H1 (cell line): ENCODE data around the gene HDAC9. TPM values are rescaled to one million over a fixed set of nuclear protein-coding genes. Genes with fewer than 3 reads are reported as not detected.

Experiments used
- CTCF ChIA-PET: fragments of 300-600 bp; sonication (Branson Sonifier 250); formaldehyde crosslinking; loops from one replicate; lab custom pipeline; 2021; ENCODE audit not compliant: partially characterized antibody; lab: Charles Lee
- POLR2A ChIA-PET: fragments of 300-600 bp; sonication (Branson Sonifier 250); formaldehyde crosslinking; loops from one replicate; lab custom pipeline; 2021; ENCODE audit warnings: inconsistent platforms; ENCODE audit not compliant: partially characterized antibody; lab: Charles Lee
- DNase-seq, 2 experiments: peaks; one replicate each; pipeline versions ENCODE4 v3.0.0 to v3.0.0-alpha.2; 2010 to 2022; ENCODE audit warnings: low spot score in 2 of 2, low read depth in 1 of 2, mixed read lengths in 1 of 2
- FAIRE-seq: peaks from 2 replicates; lab custom pipeline; 2011; peaks lifted over from hg19 to GRCh38; lab: Jason Lieb, UNC
- H2AFZ ChIP-seq: 2 replicates; pipeline ENCODE4 v1.8.1; 2012; ENCODE audit warnings: low read length, inconsistent platforms
- H2AK5ac ChIP-seq: 2 replicates; pipeline ENCODE4 v1.6.1; 2013; ENCODE audit warnings: low read depth, low read length
- H2BK120ac ChIP-seq: replicated peaks from 2 replicates; pipeline ENCODE3; 2013; ENCODE audit warnings: low read depth, low read length, inconsistent platforms
- H2BK12ac ChIP-seq: 2 replicates; pipeline ENCODE4 v1.6.1; 2013; ENCODE audit warnings: low read depth, low read length
- H2BK15ac ChIP-seq: 2 replicates; pipeline ENCODE4 v1.6.1; 2013; ENCODE audit warnings: low read length
- H2BK20ac ChIP-seq: 2 replicates; pipeline ENCODE4 v1.6.1; 2013; ENCODE audit warnings: low read length
- H2BK5ac ChIP-seq: 2 replicates; pipeline ENCODE4 v1.6.1; 2013; ENCODE audit warnings: low read depth, low read length
- H3K14ac ChIP-seq: 2 replicates; pipeline ENCODE4 v1.6.1; 2013; ENCODE audit warnings: inconsistent platforms; ENCODE audit not compliant: insufficient read length
- H3K18ac ChIP-seq: 2 replicates; pipeline ENCODE4 v1.6.1; 2013; ENCODE audit warnings: low read length; ENCODE audit errors: extremely low read depth
- H3K23ac ChIP-seq: 2 replicates; pipeline ENCODE4 v1.6.1; 2013; ENCODE audit warnings: inconsistent platforms; ENCODE audit not compliant: insufficient read length
- H3K23me2 ChIP-seq: 2 replicates; pipeline ENCODE4 v1.6.1; 2013; ENCODE audit warnings: low read depth, low read length
- H3K27ac ChIP-seq: 2 replicates; pipeline ENCODE4 v1.6.1; 2011; ENCODE audit warnings: low read depth, low read length, inconsistent platforms
- H3K27me3 ChIP-seq, 4 experiments: replicated peaks in 1 of 4; 1 replicate in 1 of 4; 2 replicates in 3 of 4; pipeline versions ENCODE4 v1.6.1 to v1.8.1; 2011 to 2013; ENCODE audit warnings: low read length in 3 of 4, mild to moderate bottlenecking in 3 of 4, inconsistent platforms in 2 of 4, mixed read lengths in 2 of 4, moderate library complexity in 1 of 4; ENCODE audit not compliant: control insufficient read depth in 3 of 4, insufficient read depth in 3 of 4; ENCODE audit errors: extremely low read depth in 1 of 4
- H3K36me3 ChIP-seq, 4 experiments: 2 replicates each; pipeline versions ENCODE4 v1.6.1 to v1.8.1; 2011 to 2013; ENCODE audit warnings: mild to moderate bottlenecking in 4 of 4, low read length in 3 of 4, moderate library complexity in 2 of 4, control low read depth in 1 of 4, inconsistent platforms in 1 of 4; ENCODE audit not compliant: insufficient read depth in 4 of 4, control insufficient read depth in 2 of 4
- H3K4ac ChIP-seq: replicated peaks from 2 replicates; pipeline ENCODE3; 2013; ENCODE audit warnings: low read length, low read depth, mixed read lengths, inconsistent platforms; ENCODE audit not compliant: insufficient read length
- H3K4me1 ChIP-seq, 4 experiments: replicated peaks in 1 of 4; 1 replicate in 1 of 4; 2 replicates in 3 of 4; pipeline versions ENCODE4 v1.6.1 to v1.8.1; 2011 to 2013; ENCODE audit warnings: low read length in 3 of 4, inconsistent platforms in 2 of 4, mixed read lengths in 1 of 4; ENCODE audit not compliant: insufficient read depth in 4 of 4, control insufficient read depth in 3 of 4
- H3K4me2 ChIP-seq, 2 experiments: 2 replicates each; pipeline versions ENCODE4 v1.6.1 to v1.8.1; 2011 to 2013; ENCODE audit warnings: low read depth in 2 of 2, low read length in 2 of 2, control low read depth in 1 of 2, inconsistent platforms in 1 of 2, mild to moderate bottlenecking in 1 of 2; ENCODE audit not compliant: insufficient read depth in 1 of 2
- H3K4me3 ChIP-seq, 4 experiments: fragments of 200-600, 300-600 bp in 1 of 4; sonication (generic), shearing (Covaris generic), sonication (Bioruptor Twin) in 1 of 4; 2 replicates each; pipeline versions ENCODE4 v1.5.1 to v1.8.1; 2011 to 2016; ENCODE audit warnings: low read length in 4 of 4, low read depth in 3 of 4, control low read depth in 2 of 4, inconsistent platforms in 2 of 4, mild to moderate bottlenecking in 2 of 4, mixed read lengths in 1 of 4, moderate library complexity in 1 of 4; ENCODE audit not compliant: insufficient read depth in 2 of 4; ENCODE audit errors: extremely low read depth in 1 of 4
- H3K56ac ChIP-seq: replicated peaks from 2 replicates; pipeline ENCODE3; 2013; ENCODE audit warnings: low read depth, mild to moderate bottlenecking, mixed read lengths, low read length, inconsistent platforms; ENCODE audit not compliant: insufficient read length
- H3K79me1 ChIP-seq: 2 replicates; pipeline ENCODE4 v1.6.1; 2013; ENCODE audit warnings: low read depth, low read length, control low read depth
- H3K79me2 ChIP-seq, 2 experiments: 2 replicates each; pipeline versions ENCODE4 v1.6.1 to v1.8.1; 2012 to 2013; ENCODE audit warnings: low read length in 2 of 2, mild to moderate bottlenecking in 2 of 2, inconsistent platforms in 1 of 2; ENCODE audit not compliant: insufficient read depth in 2 of 2, control insufficient read depth in 1 of 2
- H3K9ac ChIP-seq, 4 experiments: replicated peaks in 1 of 4; 1 replicate in 1 of 4; 2 replicates in 3 of 4; pipeline versions ENCODE4 v1.6.1 to v1.8.1; 2011 to 2013; ENCODE audit warnings: low read depth in 3 of 4, low read length in 3 of 4, control low read depth in 2 of 4, mild to moderate bottlenecking in 2 of 4, moderate library complexity in 2 of 4, inconsistent platforms in 1 of 4; ENCODE audit errors: extremely low read depth in 1 of 4
- H3K9me3 ChIP-seq, 2 experiments: 2 replicates each; pipeline versions ENCODE4 v1.6.1 to v1.8.1; 2012 to 2013; ENCODE audit warnings: mild to moderate bottlenecking in 2 of 2, moderate library complexity in 2 of 2, control low read depth in 1 of 2, inconsistent platforms in 1 of 2, low read depth in 1 of 2, low read length in 1 of 2, mixed read lengths in 1 of 2; ENCODE audit not compliant: insufficient read depth in 2 of 2
- H4K20me1 ChIP-seq, 2 experiments: replicated peaks in 1 of 2; 2 replicates each; pipeline versions ENCODE3 to v1.8.1; 2011 to 2013; ENCODE audit warnings: inconsistent platforms in 2 of 2, low read length in 2 of 2, mild to moderate bottlenecking in 1 of 2; ENCODE audit not compliant: insufficient read depth in 2 of 2, control insufficient read depth in 1 of 2
- H4K5ac ChIP-seq: 2 replicates; pipeline ENCODE4 v1.6.1; 2013; ENCODE audit warnings: low read length, low read depth, mixed read lengths, inconsistent platforms; ENCODE audit not compliant: insufficient read length
- H4K8ac ChIP-seq: 2 replicates; pipeline ENCODE4 v1.8.0; 2013; ENCODE audit warnings: mild to moderate bottlenecking, moderate library complexity, low read length, inconsistent platforms; ENCODE audit not compliant: insufficient read depth; ENCODE audit errors: extremely low read depth
- H4K91ac ChIP-seq: replicated peaks from 2 replicates; pipeline ENCODE3; 2013; ENCODE audit warnings: low read length, mixed read lengths, inconsistent platforms; ENCODE audit not compliant: insufficient read length
- KDM1A ChIP-seq: fragments of 200-600, 300-600 bp; sonication (generic); IDR thresholded peaks from 2 replicates; pipeline ENCODE4 v1.7.1; 2016; ENCODE audit warnings: mild to moderate bottlenecking, low read length, borderline replicate concordance
- RFX5 ChIP-seq: IDR thresholded peaks from 2 replicates; pipeline ENCODE4 v1.6.1; 2011; ENCODE audit warnings: low read depth, low read length, improper control_type of control experiment, borderline replicate concordance
- WGBS, 2 experiments: shearing (Covaris generic) in 1 of 2; methylation state at CpG; one replicate each; pipeline versions ENCODE4 v1.1.6 to v1.1.7; 2013 to 2015; ENCODE audit warnings: low lambda C conversion rate in 2 of 2, mixed read lengths in 2 of 2, inconsistent platforms in 1 of 2, low coverage in 1 of 2, missing lambda C conversion rate in 1 of 2; ENCODE audit not compliant: insufficient replicate concordance in 2 of 2, insufficient coverage in 1 of 2, insufficient read length in 1 of 2; ENCODE audit errors: extremely low coverage in 1 of 2, missing lambda C conversion rate in 1 of 2; 5-methylcytosine and 5-hydroxymethylcytosine counted together
- polyA plus RNA-seq, 7 experiments: library from polyadenylated mRNA; depleted of rRNA in 3 of 7; stranded (reverse) in 5 of 7; unstranded in 2 of 7; fragments of >200 nt in 5 of 7; fragments of 200-250 nt in 2 of 7; gene quantifications; 1 replicate in 5 of 7; 2 replicates in 1 of 7; 4 replicates in 1 of 7; pipeline versions ENCODE4 v1.2.1 to v1.2.3, GENCODE V29; 2011 to 2013; ENCODE audit warnings: missing spikeins in 2 of 7, mixed read lengths in 2 of 7
- total RNA-seq: library from RNA; stranded (reverse); fragmentation: NEBNext Ultra II Directional; extraction: Animal tissue kit (Norgen Biotek cat#: 25700); gene quantifications from 2 replicates; pipeline ENCODE4 v1.2.1, GENCODE V29; 2021

The HDAC9 gene
- total and polyA plus RNA-seq, 2 of the 8 experiments (the other 6 are each of a cell fraction or from before 2014, with no cell fraction given), result 9.5 to 13.1 TPM

- Histone ChIP-seq H2BK5ac (no peak overlapping the region), H3K4me3 (no peak overlapping the region), H3K9ac (no peak overlapping the region), H4K20me1 (no peaks in the 10 kb centered on the region), H3K4me1 (no peaks in the 10 kb centered on the region), H2AFZ (no peak overlapping the region), H4K8ac (no peak overlapping the region), H3K27me3 (peaks cover 0 to 1% (median 0%) of the 10 kb centered on the region in 4 experiments; a peak in 1 of 7 replicates), H3K79me2 (no peaks in the 10 kb centered on the region), H3K56ac (no peak overlapping the region), H2AK5ac (no peak overlapping the region), H2BK15ac (no peak overlapping the region), H2BK120ac (no peak overlapping the region), H3K27ac (no peak overlapping the region)
- ChIA-PET CTCF (interaction anchor here (0.5 to 1.2 kb wide), 2 partner anchors 8 to 194 kb away, joined by 3 to 6 read pairs; no protein-coding TSS in a partner anchor), POLR2A (no interaction called here)
- no peak for TF ChIP-seq KDM1A
- TF ChIP-seq RFX5, result peak; percentile 87
- TF ChIP-seq, all 59 proteins: peak for 1
- Histone ChIP-seq H2BK20ac (no peak overlapping the region), H3K36me3 (no peaks in the 10 kb centered on the region), H2BK12ac (no peak overlapping the region), H3K14ac (no peak overlapping the region), H3K4ac (no peak overlapping the region), H4K5ac (no peak overlapping the region), H3K23ac (no peak overlapping the region), H3K4me2 (no peak overlapping the region), H3K79me1 (no peaks in the 10 kb centered on the region), H3K23me2 (no peaks in the 10 kb centered on the region; the same call in 1 of the 2 replicates), H3K9me3 (no peaks in the 10 kb centered on the region), H3K18ac (no peak overlapping the region), H4K91ac (no peak overlapping the region)
- FAIRE-seq, result no peak
- no peak for DNase-seq
- 95% methylated on average over 17 of the region's 17 CpGs; no CpG with 5 or more reads in 1 of the 2 experiments for WGBS, 2 experiments
These were observed 206.7 kb downstream of the HDAC9 start for GRCh38 chr7:18702071-18702829.
